CD4-positive, alpha-beta T cell treated with Interleukin-15 for 4 hours (primary cell): ENCODE measurements around the gene RAP1GAP2.
"Not testable (repeated sequence)": the region's sequence is repeated elsewhere in the genome, so short reads cannot be mapped to it uniquely, and the experiment has no call there.

ENCODE experiments used
- DNase-seq: peaks from one replicate; pipeline ENCODE4 v3.0.0-alpha.2; 2020; ENCODE audit warnings: low spot score

RAP1GAP2 gene

GRCh38 chr17:3025421-3026124 lies 229.3 kb downstream of the RAP1GAP2 start:
- DNase-seq, result no peak

GRCh38 chr17:3026125-3026855 lies 230.1 kb downstream of the RAP1GAP2 start:
- DNase-seq, result no peak

- DNase-seq, result no peak
Observed at GRCh38 chr17:3026856-3027751, 230.9 kb downstream of the RAP1GAP2 start.

GRCh38 chr17:3027786-3028532 lies 231.7 kb downstream of the RAP1GAP2 start:
- DNase-seq, result no peak

GRCh38 chr17:3029213-3029913 lies 233.1 kb downstream of the RAP1GAP2 start:
- DNase-seq, result no peak

- no peak for DNase-seq
Observed at GRCh38 chr17:3030096-3030495, 233.9 kb downstream of the RAP1GAP2 start.

- DNase-seq, result not testable (repeated sequence)
Observed at GRCh38 chr17:3030852-3031470, 234.7 kb downstream of the RAP1GAP2 start.

- no peak for DNase-seq
Observed at GRCh38 chr17:3032258-3033247, 236.3 kb downstream of the RAP1GAP2 start.

- DNase-seq, result no peak
Observed at GRCh38 chr17:3033248-3033640, 237.0 kb downstream of the RAP1GAP2 start.

- no peak for DNase-seq
Observed at GRCh38 chr17:3033741-3034577, 237.7 kb downstream of the RAP1GAP2 start.

- no peak for DNase-seq
Observed at GRCh38 chr17:3034578-3034920, 238.3 kb downstream of the RAP1GAP2 start.

GRCh38 chr17:3035256-3035967 lies 239.2 kb downstream of the RAP1GAP2 start:
- no peak for DNase-seq

GRCh38 chr17:3035968-3036280 lies 239.7 kb downstream of the RAP1GAP2 start:
- no peak for DNase-seq

- no peak for DNase-seq
Observed at GRCh38 chr17:3036800-3037199, 240.6 kb downstream of the RAP1GAP2 start.

- no peak for DNase-seq
Observed at GRCh38 chr17:3037259-3037658, 241.0 kb downstream of the RAP1GAP2 start.

- no peak for DNase-seq
Observed at GRCh38 chr17:3038941-3039340, 242.7 kb downstream of the RAP1GAP2 start.

GRCh38 chr17:3039736-3040135 lies 243.5 kb downstream of the RAP1GAP2 start:
- no peak for DNase-seq

- DNase-seq, result no peak
Observed at GRCh38 chr17:3040882-3041281, 244.6 kb downstream of the RAP1GAP2 start.
